CD1c-positive myeloid dendritic cell (primary cell): ENCODE data around the gene CYP17A1.

ENCODE experiments used
- DNase-seq: peaks from one replicate; pipeline ENCODE4 v3.0.0-alpha.2; 2016; ENCODE audit errors: extremely low spot score

Gene CYP17A1

GRCh38 chr10:102804382-102805055 lies 32.7 kb downstream of the CYP17A1 start:
- DNase-seq = peak; percentile 20

DNA sequence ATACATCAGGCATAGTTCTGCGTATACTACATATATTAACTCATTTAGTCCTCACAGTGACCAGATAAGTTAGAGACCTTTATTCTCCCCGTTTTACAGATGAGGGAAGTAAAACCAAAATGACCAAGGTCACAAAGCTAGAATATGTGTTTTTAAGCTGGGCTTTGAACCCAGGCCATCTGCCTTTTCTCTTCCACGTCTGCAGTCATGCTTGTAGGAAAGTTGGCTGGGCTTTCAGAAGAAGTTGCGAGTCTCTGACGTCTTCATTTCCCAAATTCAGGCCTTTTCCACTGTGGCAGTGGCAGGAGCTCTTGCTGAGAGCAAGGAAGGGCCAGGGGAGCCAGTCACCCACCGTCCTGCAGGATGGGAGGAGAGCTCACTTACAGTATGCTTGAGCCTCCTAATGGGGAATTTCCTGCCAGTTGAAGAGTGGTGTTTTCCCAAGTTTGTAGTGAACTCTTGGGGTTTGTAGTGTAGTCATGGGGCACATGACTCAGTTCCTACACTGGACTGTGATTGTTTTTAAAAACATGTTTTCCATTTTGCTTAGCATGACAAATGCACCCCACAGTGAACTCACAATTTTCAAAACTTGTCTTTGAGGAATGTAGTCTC lies 34.2 kb downstream of the CYP17A1 start:
- DNase-seq = peak; percentile 59

DNA sequence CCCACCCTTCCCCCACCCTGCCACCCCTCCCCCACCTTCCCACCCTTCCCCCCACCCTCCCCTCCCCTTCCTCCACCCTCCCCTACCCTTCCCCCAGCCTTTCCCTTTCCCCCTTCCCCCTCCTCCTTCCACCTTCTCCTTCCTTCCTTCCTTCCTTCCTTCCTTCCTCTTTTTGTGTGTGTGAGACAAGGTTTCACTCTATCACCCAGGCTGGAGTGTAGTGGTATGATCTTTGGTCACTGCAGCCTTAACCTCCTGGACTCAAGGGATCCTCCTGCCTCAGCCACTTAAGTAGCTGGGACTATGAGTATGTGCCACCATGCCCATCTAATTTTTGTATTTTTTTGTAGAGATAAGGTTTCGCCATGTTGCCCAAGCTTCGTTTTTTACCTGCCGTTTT lies 35.2 kb downstream of the CYP17A1 start:
- no peak for DNase-seq

DNA sequence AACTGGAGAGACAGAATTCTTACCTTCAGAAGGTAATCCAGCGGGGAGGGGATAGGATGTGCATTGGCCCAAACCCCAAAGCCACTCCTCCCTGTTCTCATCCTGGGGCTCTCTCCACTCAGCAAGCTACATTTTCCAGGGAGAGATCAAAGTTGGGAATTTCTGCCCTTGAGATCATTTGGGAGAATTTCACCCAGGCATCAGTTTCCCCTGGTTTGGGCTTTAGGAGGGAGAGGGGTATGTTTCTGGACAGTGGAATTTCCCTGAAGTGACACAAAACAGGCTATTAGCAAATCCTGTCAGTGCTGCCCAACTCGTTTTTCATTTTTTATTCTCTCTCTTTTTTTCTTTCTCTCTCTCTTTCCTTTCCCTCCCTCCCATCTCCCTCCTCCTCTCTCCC lies 35.7 kb downstream of the CYP17A1 start:
- DNase-seq = no peak

- DNase-seq = no peak
These were observed 36.4 kb downstream of the CYP17A1 start for GRCh38 chr10:102800611-102801335.

GRCh38 chr10:102799691-102800471 lies 37.3 kb downstream of the CYP17A1 start:
- DNase-seq = no peak

DNA sequence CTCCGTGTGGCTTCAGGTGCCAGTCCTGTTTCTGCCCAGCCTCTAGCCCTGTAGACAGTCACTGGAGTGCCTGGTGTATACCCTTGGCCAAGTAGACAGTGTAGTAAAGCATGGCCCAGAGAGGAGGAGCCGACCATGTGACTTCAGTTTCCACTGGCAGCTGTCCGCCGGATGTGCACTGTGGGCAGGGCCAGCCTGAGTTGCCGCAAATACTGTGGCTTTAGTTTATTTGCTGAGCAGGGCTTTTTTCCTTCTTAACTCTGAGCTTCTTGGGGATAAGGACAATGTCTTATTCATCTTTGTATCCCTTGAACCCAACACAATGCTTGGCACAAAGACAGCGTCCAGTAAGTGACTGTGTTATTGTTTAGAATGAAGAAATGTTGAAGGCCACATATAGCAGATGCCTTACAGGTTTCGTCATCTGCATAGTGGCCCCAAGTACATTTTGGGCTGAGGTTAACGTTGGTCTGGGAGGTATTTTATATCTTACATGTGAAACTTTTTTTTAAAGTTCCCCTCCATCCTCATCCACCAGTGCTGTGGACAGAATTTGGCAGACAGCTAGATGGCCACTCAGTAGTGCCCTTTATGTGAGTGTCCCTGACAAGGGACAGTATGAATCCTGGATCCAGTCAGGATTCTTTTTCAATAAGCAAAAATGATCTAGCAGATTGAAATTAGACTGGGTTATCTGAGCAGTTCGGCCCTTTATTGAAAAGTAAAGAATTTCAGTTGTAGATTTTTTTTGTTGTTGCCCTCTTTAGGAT lies 40.6 kb downstream of the CYP17A1 start:
- DNase-seq = peak; percentile 71

DNA sequence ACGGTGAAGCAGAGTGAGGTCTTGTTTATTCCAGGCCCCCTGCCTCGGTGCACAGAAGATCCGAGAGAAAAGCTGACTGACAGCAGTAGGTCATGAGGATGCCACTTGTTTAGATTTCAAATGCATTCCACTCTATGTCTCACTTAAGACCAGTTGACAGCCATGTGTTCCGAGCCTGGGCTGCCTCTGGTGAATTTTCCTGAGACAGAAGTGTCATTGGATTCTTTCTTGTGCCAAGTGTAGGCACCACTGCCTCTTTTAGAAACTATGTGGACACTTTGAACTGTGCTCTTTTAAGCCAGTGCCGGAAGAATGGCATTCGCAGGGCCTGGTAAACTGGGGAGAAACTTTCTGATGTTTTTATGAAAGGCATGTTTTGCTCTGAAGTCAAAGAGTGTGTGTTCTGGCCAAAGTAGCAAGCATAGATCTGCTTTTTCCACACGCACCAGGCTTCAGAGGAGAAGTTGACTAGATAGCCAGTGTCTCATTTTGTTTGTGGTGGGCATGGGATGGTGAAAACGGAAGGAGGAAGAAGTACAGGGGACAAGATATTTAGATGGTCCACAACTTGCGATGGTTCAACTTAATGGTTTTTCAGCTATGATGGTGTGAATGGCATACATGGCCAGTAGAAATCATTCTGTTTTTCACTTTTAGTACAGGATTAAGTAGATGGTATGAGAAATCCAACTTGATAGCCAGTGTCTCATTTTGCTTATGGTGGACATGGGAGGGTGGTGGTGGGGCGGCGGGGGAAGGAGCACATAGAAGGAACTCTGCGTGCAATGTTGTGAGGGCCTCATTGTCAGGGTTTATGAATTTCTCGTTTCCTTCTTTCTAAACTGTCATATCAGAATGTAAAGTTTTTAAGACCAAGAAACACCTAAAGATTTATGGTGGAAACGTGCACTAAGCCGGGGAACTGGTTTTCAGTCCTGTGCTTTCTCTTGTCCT lies 41.5 kb downstream of the CYP17A1 start:
- peak; percentile 57 for DNase-seq

- no peak for DNase-seq
These were observed 45.3 kb downstream of the CYP17A1 start for GRCh38 chr10:102791754-102792395.

- DNase-seq = peak; percentile 81
These were observed 51.4 kb downstream of the CYP17A1 start for GRCh38 chr10:102785818-102786217.

DNA sequence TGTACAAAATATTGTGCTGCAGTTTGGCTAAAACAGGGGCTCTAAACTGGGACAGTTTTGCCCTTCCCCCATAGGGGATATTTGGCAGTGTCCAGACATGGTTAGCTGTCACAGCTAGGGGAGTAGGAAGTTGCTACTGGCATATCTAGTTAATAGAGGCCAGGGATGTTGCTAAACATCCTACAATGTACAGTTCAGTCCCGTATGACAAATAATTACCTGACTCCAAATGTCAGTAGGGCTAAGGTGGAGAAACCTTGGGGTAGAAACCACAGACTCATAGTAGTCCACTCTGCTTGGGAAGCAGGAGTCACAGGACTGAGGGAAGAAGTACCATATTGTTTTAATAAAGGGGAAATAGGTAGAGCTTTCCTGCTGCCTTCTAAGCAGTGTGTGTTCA lies 53.6 kb downstream of the CYP17A1 start:
- DNase-seq = no peak

DNA sequence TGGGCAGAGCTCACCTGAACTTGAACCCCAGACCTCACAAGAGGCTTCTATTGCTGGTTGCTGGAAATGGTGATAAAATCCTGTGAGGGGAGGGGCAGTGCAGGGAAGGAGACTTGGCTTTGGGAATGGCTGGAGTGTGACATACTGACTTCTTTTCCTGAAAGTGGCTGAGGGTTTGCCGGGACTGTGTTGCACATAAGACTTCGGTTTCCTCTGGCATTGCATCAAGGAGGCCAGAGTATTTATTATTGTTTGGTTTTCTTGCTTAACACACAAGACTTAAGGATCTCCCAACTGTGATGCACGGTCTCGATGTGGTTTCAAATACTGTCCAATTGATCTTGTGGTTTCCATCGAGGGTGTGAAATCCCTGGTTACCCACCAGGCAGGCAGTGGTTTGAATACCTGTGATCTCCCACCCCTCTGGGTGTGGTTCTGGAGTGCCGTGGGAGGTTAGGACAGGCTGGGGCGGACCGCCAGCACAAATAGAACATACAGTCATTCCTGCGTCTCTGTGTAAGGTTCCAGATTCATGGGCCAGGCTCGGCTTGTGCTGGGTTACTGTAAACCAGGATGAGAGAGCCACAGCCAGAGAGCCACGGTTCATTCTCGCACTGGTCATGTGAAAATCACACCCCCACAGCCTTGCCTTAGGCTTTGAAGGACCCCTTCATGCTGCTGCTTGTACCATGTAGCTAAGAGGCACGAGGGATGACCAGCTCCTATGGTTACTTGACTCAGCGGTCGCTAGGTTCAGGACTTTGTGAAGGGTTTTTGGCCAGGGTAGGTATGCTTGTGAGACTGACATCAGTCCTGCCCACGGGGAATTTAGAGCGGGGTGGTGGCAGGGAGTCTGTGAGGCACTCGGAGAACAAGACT lies 54.3 kb downstream of the CYP17A1 start:
- no peak for DNase-seq

DNA sequence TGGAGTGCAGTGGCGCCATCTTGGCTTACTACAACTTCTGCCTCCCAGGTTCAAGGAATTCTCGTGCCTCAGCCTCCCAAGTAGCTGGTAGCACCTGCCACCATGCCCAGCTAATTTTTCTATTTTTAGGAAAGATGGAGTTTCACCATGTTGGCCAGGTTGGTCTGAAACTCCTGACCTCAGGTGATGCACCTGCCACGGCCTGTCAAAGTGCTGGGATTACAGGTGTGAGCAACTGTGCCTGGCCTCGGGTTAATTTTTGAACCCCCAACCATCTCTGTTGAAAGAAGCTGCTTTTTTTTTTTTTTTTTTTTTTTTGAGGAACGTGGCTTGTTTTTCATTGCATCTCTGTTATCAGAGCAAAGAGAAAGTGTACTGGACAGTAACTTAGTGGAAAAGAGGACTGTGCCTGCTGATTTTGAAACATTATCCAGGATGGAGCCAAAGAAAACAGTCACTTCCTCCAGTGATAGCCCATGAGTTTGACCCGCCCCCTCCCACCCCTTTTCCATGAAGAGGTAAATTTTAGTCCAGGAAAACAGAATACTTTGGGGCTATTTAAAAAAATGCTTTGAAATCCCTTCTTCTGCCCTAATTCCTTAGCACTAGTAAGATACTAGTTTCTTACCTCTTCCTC lies 55.2 kb downstream of the CYP17A1 start:
- DNase-seq = no peak

DNA sequence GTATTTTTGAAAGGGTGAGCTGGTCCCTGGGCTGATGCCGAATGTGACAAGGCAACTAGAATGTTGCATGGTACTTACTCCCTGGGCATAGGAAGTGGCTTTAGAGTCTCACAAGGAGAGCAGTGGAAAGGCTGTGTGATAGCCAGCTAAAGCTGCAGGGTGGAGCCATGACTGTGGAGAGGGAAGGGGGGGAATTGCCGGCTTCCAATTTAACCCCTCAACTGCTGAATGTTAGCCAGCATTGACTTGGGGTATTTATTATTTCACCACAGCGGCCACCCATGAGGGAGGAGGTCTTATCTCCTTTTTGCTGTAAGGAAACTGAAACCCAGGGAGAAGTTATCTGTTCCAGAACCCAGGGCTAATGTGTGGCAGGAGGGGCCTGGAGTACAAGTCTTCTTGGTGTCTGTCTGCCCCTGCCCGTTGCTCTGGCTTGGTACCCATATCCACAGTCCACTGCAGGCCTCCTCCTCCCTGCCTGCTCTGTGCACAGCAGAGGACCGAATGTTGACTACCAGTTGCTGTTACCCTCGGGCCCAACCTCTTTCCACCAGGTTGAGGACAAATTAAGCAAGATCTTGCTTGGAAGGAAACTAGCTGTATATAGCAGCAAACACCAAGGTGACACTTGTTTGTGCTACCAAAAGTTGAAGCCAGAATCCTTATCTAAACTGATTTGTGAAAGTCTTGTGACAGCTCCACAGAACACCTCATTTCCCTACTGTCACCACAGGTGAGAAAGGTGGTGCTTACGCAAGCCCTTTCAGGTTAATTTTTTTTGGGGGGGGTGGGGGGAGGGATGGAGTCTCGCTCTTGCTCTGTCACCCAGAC lies 55.9 kb downstream of the CYP17A1 start:
- DNase-seq = no peak
